Thoracic aorta (tissue), 2 donors: ENCODE measurements around the gene CD72. TPM values are rescaled to one million over a fixed set of nuclear protein-coding genes. Genes with fewer than 3 reads are reported as not detected.

Experiments
- ATAC-seq: fragments of 150-250 bp; one replicate; pipeline ENCODE4 v1.8.0; 2017; ENCODE audit warnings: low read depth; ENCODE audit not compliant: insufficient number of reproducible peaks, low FRiP score
- DNase-seq: peaks from one replicate; pipeline ENCODE4 v3.0.0-alpha.2; 2020; ENCODE audit warnings: low spot score
- H3K27ac ChIP-seq, 2 donors: fragments of 200-600 bp; sonication (generic); 1 replicate in 1 of 2; 2 replicates in 1 of 2; pipeline ENCODE4 v1.5.1; 2016; ENCODE audit warnings: mild to moderate bottlenecking in 2 of 2, moderate library complexity in 2 of 2
- H3K27me3 ChIP-seq: fragments of 200-600 bp; sonication (generic); replicated peaks from 2 replicates; pipeline ENCODE4 v1.6.0; 2016; ENCODE audit warnings: mild to moderate bottlenecking; ENCODE audit not compliant: insufficient read depth
- H3K36me3 ChIP-seq: fragments of 200-600 bp; sonication (generic); one replicate; pipeline ENCODE4 v1.5.1; 2016
- H3K4me1 ChIP-seq, 2 donors: fragments of 200-600 bp; sonication (generic); 1 replicate in 1 of 2; 2 replicates in 1 of 2; pipeline versions ENCODE4 v1.5.1 to v1.6.0; 2016; ENCODE audit warnings: low read depth in 2 of 2, mild to moderate bottlenecking in 1 of 2; ENCODE audit not compliant: control insufficient read depth in 1 of 2
- H3K4me3 ChIP-seq: fragments of 200-600 bp; sonication (generic); 2 replicates; pipeline ENCODE4 v1.5.1; 2016; ENCODE audit warnings: mild to moderate bottlenecking
- H3K9me3 ChIP-seq: fragments of 200-600 bp; sonication (generic); 2 replicates; pipeline ENCODE4 v1.5.1; 2016
- total RNA-seq, 2 donors: library from RNA; depleted of rRNA; stranded (reverse); fragments of >200 nt; gene quantifications; one replicate each; pipeline versions ENCODE4 v1.1.0 to v1.2.3, GENCODE V29; 2016
- TF ChIP-seq, protein P1 (sequence below): fragments of 200-600 bp; sonication (generic); IDR thresholded peaks from one replicate; pipeline ENCODE4 v1.5.1; 2019; ENCODE audit warnings: antibody characterized with exemption

Gene CD72
- total RNA-seq, 2 donors from 2014 or later = 2.2 to 9.9 TPM

- DNase-seq (no peak), ATAC-seq (peak; percentile 10)
- Histone ChIP-seq H3K4me3 (peak overlapping the region; percentile 98), H3K27ac (peak overlapping the region; percentile 99), H3K27me3 (no peaks in the 10 kb centered on the region), H3K36me3 (peaks cover 10% of the 10 kb centered on the region), H3K9me3 (no peaks in the 10 kb centered on the region), H3K4me1 (peaks cover 22 to 48% of the 10 kb centered on the region in 2 donors)
- TF ChIP-seq, protein P1, sequence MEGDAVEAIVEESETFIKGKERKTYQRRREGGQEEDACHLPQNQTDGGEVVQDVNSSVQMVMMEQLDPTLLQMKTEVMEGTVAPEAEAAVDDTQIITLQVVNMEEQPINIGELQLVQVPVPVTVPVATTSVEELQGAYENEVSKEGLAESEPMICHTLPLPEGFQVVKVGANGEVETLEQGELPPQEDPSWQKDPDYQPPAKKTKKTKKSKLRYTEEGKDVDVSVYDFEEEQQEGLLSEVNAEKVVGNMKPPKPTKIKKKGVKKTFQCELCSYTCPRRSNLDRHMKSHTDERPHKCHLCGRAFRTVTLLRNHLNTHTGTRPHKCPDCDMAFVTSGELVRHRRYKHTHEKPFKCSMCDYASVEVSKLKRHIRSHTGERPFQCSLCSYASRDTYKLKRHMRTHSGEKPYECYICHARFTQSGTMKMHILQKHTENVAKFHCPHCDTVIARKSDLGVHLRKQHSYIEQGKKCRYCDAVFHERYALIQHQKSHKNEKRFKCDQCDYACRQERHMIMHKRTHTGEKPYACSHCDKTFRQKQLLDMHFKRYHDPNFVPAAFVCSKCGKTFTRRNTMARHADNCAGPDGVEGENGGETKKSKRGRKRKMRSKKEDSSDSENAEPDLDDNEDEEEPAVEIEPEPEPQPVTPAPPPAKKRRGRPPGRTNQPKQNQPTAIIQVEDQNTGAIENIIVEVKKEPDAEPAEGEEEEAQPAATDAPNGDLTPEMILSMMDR = no peak
Observed at GRCh38 chr9:35658968-35659220, 40.7 kb upstream of the CD72 start.

DNA sequence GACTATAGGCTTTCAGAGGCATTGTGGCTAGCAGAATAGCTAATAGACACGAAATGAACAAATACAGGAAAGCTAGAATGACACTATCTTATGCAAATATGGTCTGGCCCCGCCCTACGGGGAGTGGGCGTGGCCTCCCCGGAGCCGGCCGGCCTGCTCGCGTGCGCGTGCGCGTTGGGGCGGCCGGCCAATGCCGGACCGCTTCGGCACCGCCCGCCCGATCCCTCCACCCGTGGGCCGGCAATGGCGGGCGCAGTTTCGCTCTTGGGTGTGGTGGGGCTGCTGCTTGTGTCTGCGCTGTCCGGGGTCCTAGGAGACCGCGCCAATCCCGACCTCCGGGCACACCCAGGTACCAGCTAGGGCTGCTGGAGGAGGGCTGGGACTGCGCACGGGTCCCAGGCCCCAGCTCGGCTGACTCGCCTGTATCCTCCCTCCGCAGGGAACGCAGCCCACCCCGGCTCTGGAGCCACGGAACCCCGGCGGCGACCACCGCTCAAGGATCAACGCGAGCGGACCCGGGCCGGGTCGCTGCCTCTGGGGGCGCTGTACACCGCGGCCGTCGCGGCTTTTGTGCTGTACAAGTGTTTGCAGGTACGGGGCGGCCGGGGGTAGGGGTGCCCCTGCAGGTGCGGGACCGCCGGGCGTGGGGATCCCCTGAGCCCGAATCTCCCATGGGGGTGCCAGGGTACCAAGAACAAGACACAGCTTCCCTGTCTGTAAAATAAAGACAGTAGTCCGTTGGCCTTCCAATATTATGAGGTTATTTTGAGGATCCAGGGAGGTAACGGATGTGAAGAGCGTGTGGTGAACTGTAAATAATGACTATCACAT lies 40.1 kb upstream of the CD72 start, which contains the start of gene CCDC107:
Gene CCDC107 (plus strand): TSS at position 156 of the 831 bp plus-strand sequence. CDS start 88 bp downstream, at position 244.
- TF ChIP-seq, protein P1 = peak; percentile 47
- Histone ChIP-seq H3K4me3 (peak within 1 kb of the TSS; percentile 98), H3K27me3 (no peaks in the 10 kb centered on the region), H3K9me3 (no peaks in the 10 kb centered on the region), H3K36me3 (peaks cover 10% of the 10 kb centered on the region), H3K4me1 (peaks cover 22 to 44% of the 10 kb centered on the region in 2 donors), H3K27ac (peak within 1 kb of the TSS; percentile 99)
- ATAC-seq (peak; percentile 72), DNase-seq (no peak)

- Histone ChIP-seq H3K36me3 (peaks cover 10% of the 10 kb centered on the region), H3K4me1 (peaks cover 22 to 46% of the 10 kb centered on the region in 2 donors), H3K9me3 (no peaks in the 10 kb centered on the region), H3K27me3 (no peaks in the 10 kb centered on the region), H3K27ac (peak within 1 kb of the TSS; percentile 99), H3K4me3 (peak within 1 kb of the TSS; percentile 98)
- TF ChIP-seq, protein P1 = peak; percentile 57
- DNase-seq = peak; percentile 88
- ATAC-seq = peak; percentile 89
Observed at GRCh38 chr9:35657546-35658136, 39.4 kb upstream of the CD72 start, which contains the start of gene RMRP. RMRP (minus strand) TSS chr9:35658019.

- Histone ChIP-seq H3K27ac (peak overlapping the region; percentile 99), H3K36me3 (peaks cover 10% of the 10 kb centered on the region), H3K27me3 (no peaks in the 10 kb centered on the region), H3K4me1 (peaks cover 22 to 45% of the 10 kb centered on the region in 2 donors), H3K4me3 (peak overlapping the region; percentile 98), H3K9me3 (no peaks in the 10 kb centered on the region)
- ATAC-seq (no peak), DNase-seq (no peak)
- TF ChIP-seq, protein P1 = no peak
Observed at GRCh38 chr9:35656831-35657545, 38.8 kb upstream of the CD72 start.

DNA sequence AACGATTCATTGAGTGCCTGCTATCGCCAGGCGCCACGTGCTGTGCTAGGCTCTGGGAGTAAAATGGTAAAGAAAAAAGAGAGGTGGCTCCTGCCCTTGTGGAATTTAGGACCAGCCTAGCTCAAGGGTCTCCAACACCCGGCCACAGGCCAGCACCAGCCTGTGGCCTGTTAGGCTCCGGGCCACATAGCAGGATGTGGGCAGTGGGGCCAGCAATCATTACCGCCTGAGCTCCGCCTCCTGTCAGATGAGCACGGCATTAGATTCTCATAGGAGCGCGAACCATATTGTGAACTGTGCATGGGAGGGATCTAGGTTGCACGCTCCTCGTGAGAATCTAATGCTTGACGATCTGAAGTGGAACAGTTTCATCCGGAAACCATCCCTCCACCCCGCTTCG lies 38.1 kb upstream of the CD72 start:
- Histone ChIP-seq H3K27me3 (no peaks in the 10 kb centered on the region), H3K36me3 (peaks cover 10% of the 10 kb centered on the region), H3K9me3 (no peaks in the 10 kb centered on the region), H3K27ac (peak overlapping the region; percentile 99), H3K4me3 (no peak overlapping the region), H3K4me1 (peaks cover 18 to 43% of the 10 kb centered on the region in 2 donors)
- TF ChIP-seq, protein P1 = no peak
- no peak for DNase-seq
- ATAC-seq = no peak
